Esophagus squamous epithelium (tissue), 4 donors: Measurements from ENCODE around the gene GPC3.

Experiments
- CTCF ChIP-seq, 6 experiments: fragments of 450-650 bp in 4 of 6; fragments of 200-600 bp in 2 of 6; sonication (generic) in 2 of 6; IDR thresholded peaks; one replicate each; pipeline ENCODE4 v1.5.1; 2016 to 2019; ENCODE audit warnings: antibody characterized with exemption in 6 of 6, mild to moderate bottlenecking in 4 of 6, moderate library complexity in 4 of 6
- POLR2A ChIP-seq, 4 donors: fragments of 450-650 bp; IDR thresholded peaks; one replicate each; pipeline ENCODE4 v1.6.1; 2017; ENCODE audit warnings: antibody characterized with exemption in 4 of 4, mild to moderate bottlenecking in 4 of 4, moderate library complexity in 3 of 4

DNA sequence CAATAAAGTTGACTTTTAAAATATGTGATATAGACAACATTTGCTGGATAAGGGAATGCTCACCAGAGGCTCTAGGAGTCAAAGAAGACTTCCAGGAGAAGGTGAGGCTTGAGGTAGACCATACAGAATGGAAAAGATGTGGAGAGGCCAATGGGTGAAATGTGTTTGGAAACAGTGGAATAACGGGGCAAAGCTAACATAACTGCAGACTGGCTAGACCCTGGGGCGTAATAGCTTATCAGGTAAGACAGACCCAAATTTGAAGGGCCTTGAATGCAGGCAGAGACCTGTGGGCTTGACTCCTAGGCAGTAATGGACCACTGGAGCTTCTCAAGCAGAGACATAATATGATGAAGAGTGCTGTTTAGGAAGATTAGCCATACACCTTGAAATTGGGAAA is 25.4 kb downstream of the GPC3 start:
- TF ChIP-seq POLR2A (IDR thresholded peaks at IDR 0.05) (no peak), CTCF (IDR thresholded peaks at IDR 0.05) (no peak)
